Trophoblast cell (in vitro differentiated cells and primary cell): ENCODE results near the gene FBXO24.
A peak's percentile ranks its signal among the peaks of the same experiment; 100 is the strongest.

Experiments used
- DNase-seq, 2 donors: peaks; one replicate each; pipeline ENCODE4 v3.0.0-alpha.2; 2016
- H2AFZ ChIP-seq: 2 replicates; pipeline ENCODE4 v1.6.1; 2013; ENCODE audit warnings: low read length, moderate library complexity, mild to moderate bottlenecking; ENCODE audit not compliant: insufficient read depth, poor library complexity
- H2AK5ac ChIP-seq: 2 replicates; pipeline ENCODE4 v1.6.1; 2013; ENCODE audit warnings: mild to moderate bottlenecking, low read length
- H2BK120ac ChIP-seq: 2 replicates; pipeline ENCODE4 v1.6.1; 2013; ENCODE audit warnings: low read length, mild to moderate bottlenecking, moderate library complexity; ENCODE audit not compliant: insufficient read depth, poor library complexity
- H2BK12ac ChIP-seq: 2 replicates; pipeline ENCODE4 v1.6.1; 2013; ENCODE audit warnings: mild to moderate bottlenecking, low read length, moderate library complexity
- H2BK5ac ChIP-seq: 2 replicates; pipeline ENCODE4 v1.6.1; 2013; ENCODE audit warnings: low read length, low read depth, moderate library complexity, mild to moderate bottlenecking; ENCODE audit not compliant: poor library complexity
- H3K14ac ChIP-seq: 2 replicates; pipeline ENCODE4 v1.6.1; 2013; ENCODE audit warnings: mild to moderate bottlenecking, low read length
- H3K18ac ChIP-seq: 2 replicates; pipeline ENCODE4 v1.6.1; 2013; ENCODE audit warnings: mild to moderate bottlenecking, low read length
- H3K23ac ChIP-seq: 2 replicates; pipeline ENCODE4 v1.6.1; 2013; ENCODE audit warnings: low read length
- H3K27ac ChIP-seq: 2 replicates; pipeline ENCODE4 v1.5.1; 2013; ENCODE audit warnings: low read depth, mild to moderate bottlenecking, inconsistent platforms, low read length, moderate library complexity
- H3K27me3 ChIP-seq: 2 replicates; pipeline ENCODE4 v1.6.1; 2013; ENCODE audit warnings: inconsistent platforms, mild to moderate bottlenecking, low read length, moderate library complexity; ENCODE audit not compliant: insufficient read depth
- H3K36me3 ChIP-seq, 2 experiments: 1 replicate in 1 of 2; 2 replicates in 1 of 2; pipeline ENCODE4 v1.6.1; 2013; ENCODE audit warnings: low read length in 2 of 2, mild to moderate bottlenecking in 2 of 2, moderate library complexity in 1 of 2; ENCODE audit not compliant: insufficient read depth in 2 of 2, control insufficient read depth in 1 of 2
- H3K4ac ChIP-seq: 2 replicates; pipeline ENCODE4 v1.6.1; 2013; ENCODE audit warnings: low read depth, mild to moderate bottlenecking, low read length, moderate library complexity
- H3K4me1 ChIP-seq, 2 experiments: 1 replicate in 1 of 2; 2 replicates in 1 of 2; pipeline ENCODE4 v1.6.1; 2013; ENCODE audit warnings: low read length in 2 of 2, mild to moderate bottlenecking in 2 of 2, moderate library complexity in 1 of 2; ENCODE audit not compliant: insufficient read depth in 2 of 2, control insufficient read depth in 1 of 2
- H3K4me2 ChIP-seq: 2 replicates; pipeline ENCODE4 v1.6.1; 2013; ENCODE audit warnings: inconsistent platforms, mild to moderate bottlenecking, low read length, moderate library complexity
- H3K4me3 ChIP-seq: 2 replicates; pipeline ENCODE4 v1.5.1; 2013; ENCODE audit warnings: mild to moderate bottlenecking, low read depth, low read length, inconsistent platforms
- H3K79me1 ChIP-seq: one replicate; pipeline ENCODE4 v1.6.1; 2013; ENCODE audit warnings: low read length
- H3K79me2 ChIP-seq: 2 replicates; pipeline ENCODE4 v1.6.1; 2013; ENCODE audit warnings: low read length, mild to moderate bottlenecking; ENCODE audit not compliant: control insufficient read depth, insufficient read depth, poor library complexity
- H3K9ac ChIP-seq: 2 replicates; pipeline ENCODE4 v1.6.1; 2013; ENCODE audit warnings: mild to moderate bottlenecking, low read length
- H3K9me3 ChIP-seq: 2 replicates; pipeline ENCODE4 v1.6.1; 2013; ENCODE audit warnings: low read depth, mild to moderate bottlenecking, control low read depth, inconsistent platforms, low read length; ENCODE audit not compliant: insufficient read depth
- H4K12ac ChIP-seq: 2 replicates; pipeline ENCODE4 v1.6.1; 2013; ENCODE audit warnings: low read depth, mild to moderate bottlenecking, low read length, moderate library complexity
- H4K8ac ChIP-seq: 2 replicates; pipeline ENCODE4 v1.6.1; 2013; ENCODE audit warnings: low read depth, mild to moderate bottlenecking, low read length, moderate library complexity
- H4K91ac ChIP-seq: one replicate; pipeline ENCODE4 v1.6.1; 2013; ENCODE audit warnings: low read depth, mild to moderate bottlenecking, low read length, moderate library complexity
- WGBS: extraction: QIAGEN DNeasy Blood & Tissue Kit; methylation state at CpG from one replicate; pipeline ENCODE4 v1.1.7; 2013; ENCODE audit warnings: missing lambda C conversion rate; ENCODE audit not compliant: insufficient read length, insufficient coverage; ENCODE audit errors: extremely low coverage; 5-methylcytosine and 5-hydroxymethylcytosine counted together

Gene FBXO24

GRCh38 chr7:100582041-100582579 lies 4.0 kb upstream of the FBXO24 start:
- Histone ChIP-seq H2AK5ac (no peak overlapping the region), H4K91ac (no peak overlapping the region), H2BK5ac (no peak overlapping the region), H2AFZ (no peak overlapping the region), H3K4me1 (peaks cover 12 to 21% of the 10 kb centered on the region in 2 experiments), H3K27me3 (no peaks in the 10 kb centered on the region), H3K9ac (no peak overlapping the region), H3K14ac (no peak overlapping the region), H2BK12ac (no peak overlapping the region), H3K4ac (no peak overlapping the region), H3K18ac (no peak overlapping the region), H3K27ac (no peak overlapping the region), H3K79me1 (peaks cover 17% of the 10 kb centered on the region), H4K12ac (peak overlapping the region; percentile 8), H2BK120ac (no peak overlapping the region), H3K9me3 (peaks cover 3% of the 10 kb centered on the region), H3K4me2 (no peak overlapping the region), H4K8ac (no peak overlapping the region), H3K79me2 (peaks cover 6% of the 10 kb centered on the region), H3K36me3 (peaks cover 51 to 56% of the 10 kb centered on the region in 2 experiments), H3K4me3 (no peak overlapping the region), H3K23ac (no peak overlapping the region)
- peak in 1 of 2 donors; percentile 48 for DNase-seq
- WGBS: no CpG with 5 or more reads among the region's 20 CpGs

GRCh38 chr7:100582650-100583049 lies 3.5 kb upstream of the FBXO24 start:
- Histone ChIP-seq H3K79me2 (peaks cover 6% of the 10 kb centered on the region), H2BK120ac (no peak overlapping the region), H3K4me3 (no peak overlapping the region), H2AFZ (no peak overlapping the region), H2BK12ac (no peak overlapping the region), H4K8ac (no peak overlapping the region), H3K27ac (no peak overlapping the region), H2AK5ac (no peak overlapping the region), H3K27me3 (no peaks in the 10 kb centered on the region), H3K14ac (no peak overlapping the region), H3K36me3 (peaks cover 45 to 51% of the 10 kb centered on the region in 2 experiments), H4K91ac (no peak overlapping the region), H3K9ac (no peak overlapping the region), H3K4ac (no peak overlapping the region), H3K9me3 (peaks cover 3% of the 10 kb centered on the region), H3K4me2 (no peak overlapping the region), H3K4me1 (peaks cover 12 to 21% of the 10 kb centered on the region in 2 experiments), H2BK5ac (no peak overlapping the region), H3K79me1 (peaks cover 17% of the 10 kb centered on the region), H3K23ac (no peak overlapping the region), H3K18ac (no peak overlapping the region), H4K12ac (no peak overlapping the region)
- WGBS: no CpG with 5 or more reads among the region's 11 CpGs
- no peak for DNase-seq

GRCh38 chr7:100583132-100584053 lies 2.7 kb upstream of the FBXO24 start:
- H4K91ac ChIP-seq: no peak overlapping the region
- H3K4me3 ChIP-seq: no peak overlapping the region
- H3K4me2 ChIP-seq: no peak overlapping the region
- peaks cover 3% of the 10 kb centered on the region for H3K9me3 ChIP-seq
- H4K12ac ChIP-seq: peak overlapping the region; percentile 21
- no peak overlapping the region for H2BK5ac ChIP-seq
- peaks cover 38 to 44% of the 10 kb centered on the region in 2 experiments for H3K36me3 ChIP-seq
- peaks cover 12 to 21% of the 10 kb centered on the region in 2 experiments for H3K4me1 ChIP-seq
- H3K14ac ChIP-seq: peak overlapping the region; percentile 23
- H2AK5ac ChIP-seq: no peak overlapping the region
- no peaks in the 10 kb centered on the region for H3K27me3 ChIP-seq
- H3K27ac ChIP-seq: peak overlapping the region; percentile 20
- H3K18ac ChIP-seq: peak overlapping the region; percentile 24
- H3K79me2 ChIP-seq: peaks cover 6% of the 10 kb centered on the region
- H3K4ac ChIP-seq: peak overlapping the region; percentile 16
- H2BK12ac ChIP-seq: no peak overlapping the region
- H4K8ac ChIP-seq: no peak overlapping the region
- peak in 1 of 2 donors; percentile 18 for DNase-seq
- no peak overlapping the region for H3K23ac ChIP-seq
- H2AFZ ChIP-seq: no peak overlapping the region
- no CpG with 5 or more reads among the region's 23 CpGs for WGBS
- H2BK120ac ChIP-seq: no peak overlapping the region
- H3K9ac ChIP-seq: no peak overlapping the region
- H3K79me1 ChIP-seq: peaks cover 17% of the 10 kb centered on the region

- H4K8ac ChIP-seq: peak overlapping the region; percentile 56
- no peak overlapping the region for H2BK12ac ChIP-seq
- peaks cover 17% of the 10 kb centered on the region for H3K79me1 ChIP-seq
- peak overlapping the region; percentile 5 for H3K4ac ChIP-seq
- no peak for DNase-seq
- H3K4me1 ChIP-seq: peaks cover 12 to 21% of the 10 kb centered on the region in 2 experiments
- no peak overlapping the region for H2AFZ ChIP-seq
- peak overlapping the region; percentile 77 for H3K27ac ChIP-seq
- H3K4me2 ChIP-seq: peak overlapping the region; percentile 82
- H3K18ac ChIP-seq: peak overlapping the region; percentile 42
- no peak overlapping the region for H3K23ac ChIP-seq
- H3K36me3 ChIP-seq: peaks cover 33 to 36% of the 10 kb centered on the region in 2 experiments
- peaks cover 6% of the 10 kb centered on the region for H3K79me2 ChIP-seq
- H2BK5ac ChIP-seq: peak overlapping the region; percentile 10
- no peaks in the 10 kb centered on the region for H3K27me3 ChIP-seq
- peak overlapping the region; percentile 36 for H4K91ac ChIP-seq
- H3K9ac ChIP-seq: peak overlapping the region; percentile 11
- WGBS: no CpG with 5 or more reads among the region's 15 CpGs
- peaks cover 3% of the 10 kb centered on the region for H3K9me3 ChIP-seq
- H4K12ac ChIP-seq: no peak overlapping the region
- peak overlapping the region; percentile 50 for H2AK5ac ChIP-seq
- no peak overlapping the region for H2BK120ac ChIP-seq
- peak overlapping the region; percentile 60 for H3K14ac ChIP-seq
- no peak overlapping the region for H3K4me3 ChIP-seq
These were observed 2.0 kb upstream of the FBXO24 start for GRCh38 chr7:100584054-100584682.
